Epithelial cell of prostate (primary cell): Measurements from ENCODE around the gene ASIC3.

Experiments used
- DNase-seq: peaks from one replicate; pipeline ENCODE4 v3.0.0-alpha.2; 2011; ENCODE audit warnings: low read depth, low spot score
- H3K27ac ChIP-seq: fragments of 450-650 bp; 2 replicates; pipeline ENCODE4 v1.5.1; 2017; ENCODE audit warnings: mild to moderate bottlenecking

ASIC3 gene

DNA sequence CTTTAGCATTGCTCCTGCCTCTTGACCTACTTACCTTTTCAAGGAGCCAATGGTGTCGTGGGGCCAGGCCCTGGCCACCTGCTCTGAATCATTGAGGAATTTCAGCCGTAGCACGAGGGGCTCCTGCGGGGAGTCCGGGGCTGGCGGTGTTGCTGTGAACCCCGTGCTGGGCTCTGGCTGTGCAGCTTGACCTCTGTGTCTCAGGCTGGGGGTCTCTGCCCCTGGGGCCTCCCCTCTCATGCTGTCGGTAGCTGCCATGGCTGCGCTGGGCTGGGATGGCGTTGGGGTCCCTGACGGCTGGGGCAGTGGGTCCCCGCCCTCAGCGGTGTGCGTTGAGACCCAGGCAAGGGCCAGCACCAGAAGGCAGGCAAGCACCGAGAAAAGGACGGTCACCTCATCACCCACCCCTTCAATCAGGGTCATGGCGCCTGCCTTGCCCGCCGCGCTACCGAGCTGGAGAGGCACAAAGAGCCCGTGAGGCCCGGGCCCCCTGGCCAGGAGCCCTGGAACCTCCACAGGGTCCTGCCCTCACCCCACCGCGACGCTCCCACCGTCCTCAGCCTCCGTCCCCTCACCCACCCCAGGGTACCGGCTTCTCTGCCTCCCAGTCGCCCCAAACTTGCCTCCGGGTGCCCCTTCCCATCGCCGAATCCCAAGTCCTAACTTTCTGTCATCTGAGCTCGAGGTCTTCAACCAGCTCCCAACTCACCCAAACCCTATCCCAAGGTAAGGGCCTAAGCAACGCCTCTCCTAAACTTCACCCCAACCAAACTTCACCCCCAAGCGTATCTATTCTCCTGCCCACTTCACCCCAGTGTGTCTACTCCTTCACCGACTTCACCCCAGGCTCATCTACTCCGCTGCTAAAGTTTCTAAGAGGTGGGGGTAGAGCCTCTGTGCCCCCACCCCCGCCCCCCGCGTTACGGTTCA, 34.1 kb downstream of the ASIC3 start:
- no peak for DNase-seq
- peak overlapping the region; percentile 86 for H3K27ac ChIP-seq

DNA sequence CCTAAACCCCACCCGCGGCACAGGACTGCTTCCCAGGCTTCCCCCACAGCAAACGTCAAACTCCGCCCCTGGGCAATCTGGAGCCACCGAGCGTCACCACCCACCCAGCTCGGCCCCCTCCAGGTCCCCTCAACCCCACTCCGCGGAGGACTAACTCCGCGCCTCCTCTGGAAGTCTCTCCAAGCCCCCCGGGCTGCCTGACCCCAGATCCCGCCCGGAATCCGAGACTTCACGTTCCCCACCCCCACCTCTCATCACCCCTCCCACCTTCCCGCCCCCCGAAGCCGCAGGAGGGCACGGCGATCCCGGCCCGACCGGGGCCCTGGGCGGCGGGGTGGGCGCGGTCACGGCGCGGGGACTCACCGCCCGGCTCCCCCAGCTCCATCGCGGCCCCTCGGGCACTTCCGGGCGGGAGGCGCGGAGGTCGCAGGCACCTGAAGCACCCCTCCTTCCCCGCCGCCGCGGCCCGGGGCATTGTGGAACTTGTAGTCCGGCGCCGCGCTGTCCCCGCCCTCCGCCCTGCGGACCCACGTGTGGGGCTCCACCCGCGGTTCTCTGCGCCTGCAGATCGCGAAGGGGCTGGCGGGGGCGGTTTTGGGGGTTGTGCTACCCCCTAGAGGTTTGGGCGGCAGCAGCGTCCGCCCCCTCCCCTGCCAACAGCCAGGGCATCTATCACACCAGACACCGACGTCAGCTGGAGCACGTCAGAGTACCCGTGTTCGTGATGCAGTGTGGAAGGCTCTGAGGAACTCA, 34.9 kb downstream of the ASIC3 start, which contains the start of gene TMUB1:
Gene TMUB1, minus strand, starts transcription at position 423 of the 753 bp plus-strand sequence. CDS start 930 bp downstream, outside the sequence.
- peak within 1 kb of the TSS; percentile 86 for H3K27ac ChIP-seq
- DNase-seq, result no peak

DNA sequence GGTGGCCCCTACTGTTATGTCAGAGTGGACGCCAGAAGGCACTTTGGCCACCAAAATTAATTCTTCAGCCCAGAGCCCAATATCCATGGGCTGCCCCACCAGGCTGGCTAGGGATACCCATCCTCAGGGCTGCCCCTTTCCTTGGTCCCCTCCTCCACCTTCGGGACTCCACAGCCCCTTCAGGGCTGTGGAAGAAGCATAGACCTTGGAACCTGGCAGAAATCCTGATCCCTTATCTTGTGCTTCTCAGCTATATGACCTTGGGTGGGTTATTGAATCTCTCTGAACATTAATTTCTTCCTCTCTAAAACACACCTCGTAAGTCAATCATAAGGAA, 35.5 kb downstream of the ASIC3 start:
- H3K27ac ChIP-seq, result no peak overlapping the region
- DNase-seq, result no peak

DNA sequence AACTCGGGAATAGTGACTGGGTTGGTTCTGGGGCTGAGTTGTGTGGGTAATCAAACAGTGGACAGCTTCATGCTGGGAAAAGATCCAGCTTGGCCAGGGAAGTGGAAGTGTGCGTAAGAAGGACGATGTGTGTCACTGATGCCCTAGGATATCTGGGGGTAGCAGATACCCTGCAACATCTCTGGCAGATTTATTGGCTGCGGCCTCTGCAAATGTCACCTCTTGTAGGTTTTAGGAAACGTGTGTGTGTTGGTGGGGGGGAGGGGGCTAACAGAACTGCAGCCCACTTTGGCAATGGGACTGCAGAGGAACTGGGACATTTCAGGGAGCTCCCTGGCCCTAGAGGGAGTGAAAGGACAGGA, 37.0 kb downstream of the ASIC3 start:
- no peak overlapping the region for H3K27ac ChIP-seq
- no peak for DNase-seq

DNA sequence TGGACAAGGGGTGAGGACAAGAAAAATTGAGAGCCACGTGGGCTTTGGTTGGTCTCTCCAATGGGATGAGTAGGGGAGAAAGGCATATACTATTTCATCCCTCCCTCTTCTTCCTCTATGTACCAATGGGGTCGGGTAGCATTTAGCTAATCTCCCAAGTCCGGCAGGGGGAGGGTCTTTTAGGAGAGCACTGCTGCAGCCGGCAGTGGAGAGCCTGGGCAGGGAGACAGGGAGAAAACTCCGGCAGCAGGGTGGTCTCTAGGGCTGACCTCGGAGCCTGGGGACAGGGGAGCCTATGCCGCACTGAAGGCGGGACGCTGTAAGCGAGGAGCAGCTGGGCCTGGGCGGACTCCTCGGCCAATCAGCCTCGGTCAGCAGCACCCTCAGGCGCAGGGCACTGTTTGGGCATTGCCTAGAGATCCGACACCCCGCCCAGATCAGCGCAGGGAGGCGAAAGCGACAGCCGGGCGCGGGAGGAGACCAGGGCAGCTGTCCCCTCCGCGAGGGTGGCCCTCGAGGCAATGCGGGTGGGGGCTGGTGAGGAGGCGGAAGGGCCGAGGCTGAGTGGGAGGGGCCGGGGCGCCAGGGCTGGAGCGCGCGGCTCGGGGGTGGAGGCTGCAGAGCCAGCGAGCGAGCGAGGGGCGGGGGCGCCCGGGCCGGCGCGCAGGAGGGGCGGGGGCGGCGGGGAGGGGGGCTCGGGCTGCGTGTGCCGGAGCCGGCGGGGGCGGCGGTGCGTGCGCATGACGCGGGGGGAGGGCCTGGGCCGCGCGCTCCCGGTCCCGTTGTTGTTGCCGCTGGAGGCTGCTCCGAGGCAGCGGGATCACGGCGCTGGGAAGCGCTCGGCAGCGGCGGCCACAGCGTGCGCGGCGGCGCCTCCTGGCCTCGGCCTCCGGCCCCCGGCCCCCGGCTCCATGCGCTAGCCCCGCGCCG, 37.6 kb downstream of the ASIC3 start, which contains the start of gene AGAP3:
Gene AGAP3, plus strand, starts transcription at position 785 of the 930 bp plus-strand sequence. CDS start 267 bp downstream, outside the sequence.
- no peak for DNase-seq
- H3K27ac ChIP-seq, result peak within 1 kb of the TSS; percentile 80

DNA sequence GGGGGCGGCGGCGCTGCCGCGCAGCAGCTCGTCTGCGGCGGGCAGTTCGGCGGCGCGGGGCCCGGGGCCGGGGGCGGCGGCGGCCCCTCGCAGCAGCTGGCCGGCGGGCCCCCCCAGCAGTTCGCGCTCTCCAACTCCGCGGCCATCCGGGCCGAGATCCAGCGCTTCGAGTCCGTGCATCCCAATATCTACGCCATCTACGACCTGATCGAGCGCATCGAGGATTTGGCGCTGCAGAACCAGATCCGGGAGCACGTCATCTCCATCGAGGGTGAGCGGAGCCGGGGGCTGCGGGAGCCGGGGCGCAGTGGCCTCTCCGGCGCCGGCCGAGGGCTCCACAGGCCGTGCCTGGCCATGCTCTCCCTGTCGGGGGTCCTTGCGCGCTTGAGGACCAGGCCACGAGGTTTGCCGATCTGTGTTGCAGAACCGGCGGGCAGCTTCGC, 38.5 kb downstream of the ASIC3 start:
- no peak for DNase-seq
- H3K27ac ChIP-seq, result peak overlapping the region; percentile 80

DNA sequence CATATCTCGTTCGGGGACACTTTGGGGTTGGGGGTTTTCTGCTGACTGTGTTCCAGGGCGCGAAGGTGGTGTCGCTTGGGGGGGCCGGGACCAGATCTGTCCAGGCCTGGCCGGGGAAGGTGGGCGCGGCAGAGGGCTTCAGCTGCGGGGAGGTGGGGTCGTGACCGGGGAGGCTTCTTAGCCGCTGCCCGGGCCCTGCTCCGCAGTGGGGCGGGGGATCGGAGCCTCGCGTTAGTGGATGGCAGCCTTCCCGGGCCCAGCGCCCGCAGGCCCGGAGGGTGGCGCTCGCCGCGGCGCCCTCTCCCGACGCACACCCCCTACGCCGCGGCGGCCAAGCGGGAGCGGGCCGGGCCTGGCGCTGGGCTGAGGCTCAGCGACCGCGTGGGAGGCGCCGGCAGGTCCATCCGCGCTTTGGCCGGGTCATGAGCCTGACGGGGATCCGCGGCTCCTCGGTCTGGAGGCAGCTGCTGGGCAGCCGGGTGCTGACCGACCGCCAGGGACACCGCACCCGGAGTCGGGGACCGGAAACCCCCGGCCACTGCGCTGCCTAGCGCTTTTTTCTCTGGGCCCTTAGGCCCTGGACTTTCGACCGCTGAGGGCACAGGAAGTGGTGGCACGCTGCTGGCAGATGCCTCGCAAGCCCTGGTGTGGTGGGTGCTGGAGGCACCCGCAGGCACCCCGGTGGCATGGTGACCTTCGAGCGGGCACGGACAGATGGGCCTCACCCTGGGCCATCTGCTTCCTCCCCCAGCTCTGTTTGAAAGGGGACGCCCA, 39.1 kb downstream of the ASIC3 start:
- no peak for DNase-seq

DNA sequence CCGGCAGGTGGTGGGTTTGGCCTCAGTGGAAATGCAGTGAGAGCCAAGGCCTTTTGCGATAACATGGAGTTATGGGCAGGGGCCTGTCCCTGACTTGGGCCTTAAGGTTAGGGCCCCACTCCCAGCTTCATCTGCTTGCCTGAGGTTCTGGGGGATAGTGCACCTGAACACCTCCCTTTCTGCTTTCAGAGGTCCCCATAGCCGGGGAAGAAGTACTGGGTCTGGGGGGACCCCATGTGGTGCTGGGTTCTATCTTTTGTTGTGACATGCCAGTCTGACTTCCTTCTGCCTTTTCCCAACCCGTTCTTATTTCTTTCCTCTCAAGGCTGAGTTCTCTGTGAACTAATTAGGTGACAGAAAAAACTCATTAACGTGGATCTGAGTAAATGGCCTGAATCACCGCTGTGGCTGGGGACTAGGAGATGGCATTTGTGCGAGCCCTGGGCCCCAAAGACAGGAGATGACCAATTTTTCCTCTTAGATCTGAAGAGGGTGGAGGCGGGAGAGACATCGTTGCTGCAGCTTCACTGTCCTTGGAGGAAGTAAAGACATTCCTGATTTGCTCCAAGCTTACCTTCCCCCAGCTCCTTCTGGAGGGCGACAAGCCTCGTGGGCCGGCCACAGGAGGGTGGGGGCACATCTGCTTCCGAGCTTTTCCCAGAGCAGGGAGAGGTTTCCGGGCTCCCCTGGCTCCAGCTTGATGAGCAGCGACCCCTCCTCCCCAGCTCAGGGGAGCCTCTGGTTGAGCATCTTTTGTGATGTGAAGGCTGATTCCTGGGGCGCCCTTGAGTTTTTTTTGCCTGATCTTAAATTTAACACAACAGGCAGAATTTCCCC, 39.9 kb downstream of the ASIC3 start:
- no peak for DNase-seq

More for the DNA sequence above, 39.1 kb downstream of the ASIC3 start:
- peak overlapping the region; percentile 80 for H3K27ac ChIP-seq

DNA sequence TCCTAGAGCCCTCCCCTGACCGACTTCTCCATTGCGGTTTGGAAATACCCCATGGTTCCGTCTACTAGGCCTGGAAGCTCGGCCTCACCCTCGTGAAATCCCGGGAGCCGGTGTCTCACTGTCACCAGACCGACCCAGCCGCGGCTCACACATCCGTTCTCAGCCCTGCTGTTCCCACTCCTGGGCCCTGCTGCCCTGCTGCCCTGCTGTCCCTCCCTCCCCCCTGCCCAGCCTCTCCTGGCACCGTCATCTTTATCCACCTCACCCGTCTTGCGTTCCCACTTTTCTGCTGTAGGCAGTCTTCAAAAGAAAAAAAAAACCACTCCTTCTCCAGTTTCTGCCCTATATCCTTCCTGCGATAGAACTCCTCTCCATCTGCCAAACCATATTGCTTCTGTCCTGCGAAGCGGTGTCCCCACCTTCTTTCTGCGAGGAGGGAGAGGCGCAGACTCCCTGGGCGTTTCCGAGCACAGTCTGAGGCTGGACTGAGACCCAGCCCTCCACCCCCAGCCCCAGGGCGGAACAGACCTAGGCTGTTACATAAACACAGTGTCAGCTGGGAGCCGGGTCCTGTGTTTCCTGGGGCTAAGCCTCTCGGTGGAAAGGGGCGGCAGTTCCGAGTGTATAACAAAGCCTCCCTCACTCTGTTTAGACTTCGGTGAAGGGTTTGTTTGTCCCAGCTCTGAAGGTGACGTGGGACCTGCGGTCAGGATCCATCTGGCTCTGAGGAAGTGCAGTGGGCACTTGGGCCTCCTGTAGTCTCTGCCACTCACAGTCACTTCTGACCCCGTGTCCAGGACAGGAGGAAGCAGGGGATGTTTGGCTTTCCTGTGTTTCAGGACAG, 40.7 kb downstream of the ASIC3 start:
- no peak for DNase-seq

More for the DNA sequence above, 39.9 kb downstream of the ASIC3 start:
- H3K27ac ChIP-seq, result peak overlapping the region; percentile 80

DNA sequence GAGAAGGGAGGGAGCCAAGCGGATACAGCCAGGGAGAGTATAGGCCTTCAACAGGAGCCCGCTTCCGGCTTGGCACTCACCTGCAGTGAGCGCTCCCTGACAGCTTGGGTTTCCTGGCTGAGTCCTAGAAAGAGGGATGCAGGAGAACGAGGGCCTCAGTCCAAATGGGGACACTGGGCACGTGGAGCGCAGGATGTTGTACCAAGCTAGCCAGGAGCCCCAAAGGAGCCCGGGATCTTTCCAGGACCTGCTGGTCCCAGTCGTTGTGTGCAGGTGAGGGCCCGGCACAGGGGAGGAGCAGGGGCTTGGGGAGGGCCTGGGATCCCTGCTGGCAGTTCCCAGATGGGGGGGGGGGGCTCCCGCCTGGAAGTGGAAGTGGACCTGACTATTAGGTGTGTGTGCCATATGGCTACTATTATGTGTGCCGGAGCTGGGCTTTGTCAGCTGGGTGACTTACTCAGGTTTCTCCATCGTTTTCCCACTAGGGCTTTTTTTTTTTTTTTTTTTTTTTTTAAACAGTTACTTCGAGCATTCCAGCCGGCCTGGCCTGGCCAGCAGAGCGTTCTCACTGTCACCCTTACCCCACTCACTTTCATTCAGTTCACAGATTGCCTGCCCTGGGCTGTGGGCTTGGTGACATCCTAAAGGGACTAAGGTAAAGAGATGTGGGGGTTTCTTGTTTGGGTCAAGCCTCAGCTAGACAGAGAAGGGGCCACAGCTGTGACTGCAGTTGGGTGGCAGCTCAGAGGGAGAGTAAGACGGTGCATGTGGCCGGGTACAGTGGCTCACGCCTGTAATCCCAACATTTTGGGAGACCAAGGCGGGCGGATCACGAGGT, 41.8 kb downstream of the ASIC3 start:
- H3K27ac ChIP-seq, result peak overlapping the region; percentile 80
- DNase-seq, result no peak

More for the DNA sequence above, 40.7 kb downstream of the ASIC3 start:
- H3K27ac ChIP-seq, result peak overlapping the region; percentile 80

DNA sequence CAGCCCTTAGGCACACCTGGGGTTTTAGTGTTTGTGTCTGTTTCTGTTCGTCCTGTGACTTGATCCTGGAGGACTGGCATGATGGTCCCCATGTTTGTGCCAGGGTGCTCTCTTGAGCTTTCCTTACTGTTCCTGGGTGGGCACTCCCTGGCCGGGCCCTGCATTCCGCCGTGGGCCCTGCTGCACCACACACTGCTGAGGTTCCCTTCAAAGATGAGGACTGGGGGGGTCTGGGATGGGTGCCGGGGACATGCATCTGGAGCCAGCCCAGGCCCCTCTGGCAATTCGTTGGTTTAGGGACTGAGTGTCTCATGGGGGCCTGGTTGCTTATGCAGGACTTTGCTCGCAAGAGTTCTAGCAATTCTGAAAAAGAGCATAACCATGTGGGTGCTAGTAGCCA, 42.7 kb downstream of the ASIC3 start:
- no peak overlapping the region for H3K27ac ChIP-seq

DNA sequence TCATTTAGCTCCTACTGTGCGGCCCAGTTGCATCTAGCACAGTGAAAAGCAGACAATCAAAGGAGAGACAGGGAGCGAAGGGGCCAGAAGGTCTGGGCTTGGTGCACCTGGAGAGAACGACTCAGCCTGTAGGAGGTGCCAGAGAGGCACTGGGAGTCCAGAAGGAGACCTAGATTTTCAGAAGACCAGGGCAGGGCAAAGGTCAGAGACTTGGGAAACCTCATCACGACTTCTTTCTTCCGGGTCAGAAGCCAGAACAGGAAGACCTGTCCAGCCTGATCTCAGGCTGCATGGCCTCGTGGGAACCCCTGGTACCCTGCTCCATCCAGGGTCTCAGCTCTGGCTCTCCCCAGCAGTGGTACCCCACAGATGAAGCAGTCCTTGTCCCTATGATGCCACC, 43.1 kb downstream of the ASIC3 start:
- no peak overlapping the region for H3K27ac ChIP-seq
- no peak for DNase-seq

More for the DNA sequence above, 42.7 kb downstream of the ASIC3 start:
- no peak for DNase-seq

DNA sequence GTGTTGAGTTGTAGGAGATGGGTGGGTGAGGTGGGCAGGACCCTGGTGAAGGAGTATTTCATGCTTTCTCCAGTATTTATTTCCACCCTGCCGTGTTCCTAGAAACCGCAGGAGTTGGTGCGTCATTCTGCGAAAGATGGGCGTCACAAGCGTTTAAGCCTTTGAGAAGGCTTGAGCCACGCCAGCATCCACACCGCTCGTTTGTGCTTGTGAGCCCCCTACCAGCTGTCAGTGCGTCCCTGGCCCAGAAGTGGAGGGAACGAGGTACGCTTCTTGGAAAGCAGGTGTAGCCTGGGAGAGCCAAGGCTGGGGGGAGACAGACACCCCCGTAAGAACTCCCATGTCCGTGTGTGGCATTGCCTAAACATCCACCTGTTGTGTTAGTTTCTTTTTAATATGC, 43.7 kb downstream of the ASIC3 start:
- no peak overlapping the region for H3K27ac ChIP-seq
- no peak for DNase-seq

DNA sequence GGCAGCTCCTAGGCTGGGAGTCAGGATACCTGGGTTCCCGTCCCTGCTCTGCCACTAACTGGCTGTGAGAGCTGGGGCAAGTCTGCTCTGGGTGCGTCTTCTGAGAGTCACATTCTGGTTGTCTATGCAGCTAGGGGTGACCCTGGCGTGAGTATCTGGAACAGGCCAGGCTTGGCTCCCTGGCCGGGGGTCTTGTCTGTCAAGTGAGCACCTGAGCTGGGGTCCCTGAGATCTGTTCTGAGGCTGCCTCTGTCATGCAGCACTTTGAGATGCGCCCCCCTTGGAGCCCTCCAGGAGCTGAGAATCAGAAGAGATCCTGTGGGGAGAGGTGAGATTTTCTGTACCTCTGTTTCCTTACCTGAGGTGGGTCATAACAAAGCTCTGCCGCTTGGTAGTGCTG, 45.4 kb downstream of the ASIC3 start:
- H3K27ac ChIP-seq, result no peak overlapping the region
- no peak for DNase-seq

DNA sequence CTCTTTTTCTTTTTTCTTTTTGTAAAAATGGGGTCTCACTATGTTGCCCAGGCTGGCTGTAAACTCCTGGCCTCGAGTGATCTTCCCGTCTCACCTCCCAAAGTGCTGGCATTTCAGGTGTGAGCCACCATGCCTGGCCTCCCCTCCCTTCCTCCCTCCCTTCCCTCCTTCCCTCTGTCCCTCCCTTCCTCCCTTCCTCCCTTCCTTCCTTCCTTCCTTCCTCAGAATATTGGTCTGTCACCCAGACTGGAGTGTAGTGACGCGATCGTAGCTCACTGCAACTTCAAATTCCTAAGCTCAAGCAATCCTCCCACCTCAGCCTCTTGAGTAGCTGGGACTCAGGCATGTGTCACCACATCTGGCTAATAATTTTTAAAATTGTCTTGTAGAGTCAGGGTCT, 46.3 kb downstream of the ASIC3 start:
- H3K27ac ChIP-seq, result no peak overlapping the region
- no peak for DNase-seq

DNA sequence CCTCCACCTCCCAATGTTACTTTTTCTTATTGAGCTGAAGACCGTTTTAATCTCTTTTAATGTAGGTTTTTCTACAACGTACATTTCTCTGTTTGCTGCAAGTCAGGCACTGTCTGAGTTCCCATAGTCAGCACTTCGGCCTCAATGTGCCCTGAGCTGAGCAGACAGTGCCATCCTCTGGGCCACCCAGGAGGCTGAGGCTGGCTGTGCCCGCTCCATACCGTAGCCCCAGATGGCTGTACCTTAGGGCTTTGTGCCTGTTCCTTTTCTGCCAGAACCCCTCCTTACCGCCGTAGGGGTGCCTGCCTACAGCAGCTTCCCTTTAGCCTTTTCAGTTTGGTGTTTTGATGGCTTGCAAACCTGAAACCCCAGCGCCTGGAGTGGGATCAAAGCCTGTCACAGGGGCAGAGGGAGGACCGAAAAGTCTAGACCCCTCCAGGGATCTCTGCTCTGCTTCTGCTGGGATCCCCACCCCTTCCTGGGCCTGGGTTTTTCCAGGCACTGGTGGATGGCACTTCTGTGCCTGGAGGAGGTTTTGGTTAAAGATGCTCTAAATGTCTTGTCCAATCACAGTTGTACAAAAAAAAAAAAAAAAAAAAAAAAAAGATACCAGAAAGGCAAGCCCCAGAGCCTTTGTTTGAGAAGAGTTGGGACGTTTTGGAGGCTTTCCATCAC, 46.9 kb downstream of the ASIC3 start:
- no peak for DNase-seq
- no peak overlapping the region for H3K27ac ChIP-seq
